ENCODE measurements around the gene ABCF2.

- TF ChIP-seq YY1 (IDR thresholded peaks at IDR 0.05; ENCODE audit: extremely low read depth, insufficient replicate concordance, low read depth, low read length) (no peak), JUND (IDR thresholded peaks at IDR 0.05) (no peak), RAD21 (IDR thresholded peaks at IDR 0.05; ENCODE audit: low read depth) (no peak), MAX (IDR thresholded peaks at IDR 0.05) (no peak), EZH2 (IDR thresholded peaks at IDR 0.05) (no peak), SP1 (IDR thresholded peaks at IDR 0.05; ENCODE audit: low read depth) (no peak), POLR2A (IDR thresholded peaks at IDR 0.05; ENCODE audit: borderline replicate concordance, extremely low read depth, insufficient read depth, insufficient read length) (no peak), CTCF (IDR thresholded peaks at IDR 0.05 in 2 of 3, conservative IDR thresholded peaks at IDR 0.05 in 1 of 3; ENCODE audit: borderline replicate concordance in 1 of 3, insufficient read depth in 1 of 3, low read depth in 2 of 3, low read length in 2 of 3) (no peak), POLR2AphosphoS5 (IDR thresholded peaks at IDR 0.05; ENCODE audit: low read depth, low read length) (no peak), EZH2phosphoT487 (IDR thresholded peaks at IDR 0.05; ENCODE audit: borderline replicate concordance) (no peak), FOSL1 (IDR thresholded peaks at IDR 0.05; ENCODE audit: low read depth) (no peak), CEBPB (IDR thresholded peaks at IDR 0.05; ENCODE audit: low read depth) (no peak), REST (IDR thresholded peaks at IDR 0.05; ENCODE audit: low read depth) (no peak), ZBTB33 (IDR thresholded peaks at IDR 0.05; ENCODE audit: extremely low read depth, insufficient replicate concordance, low read length) (no peak)
Observed at GRCh38 chr7:151213826-151214225, 13.2 kb downstream of the ABCF2 start.
